K562 (cell line): ENCODE data around the gene TFB2M. TPM values are rescaled to one million over a fixed set of nuclear protein-coding genes. Genes with fewer than 3 reads are reported as not detected.

Experiments used
- ATAC-seq: fragments of 200-7000 bp; cut with Tn5 transposase; 3 replicates; pipeline ENCODE4 v1.9.1; 2020; ENCODE audit warnings: moderate library complexity
- BruUV-seq: library from RNA; stranded (reverse); fragments of 400-500 nt; replicated peaks from 2 replicates; lab custom pipeline; 2021; lab: Mats Ljungman, UMichigan
- CTCF ChIA-PET: fragments of 300-600 bp; formaldehyde crosslinking; extraction: SDS; loops from one replicate; lab custom pipeline; 2021; ENCODE audit warnings: low intra/inter-chr PET ratio; lab: Yijun Ruan, JAX
- POLR2A ChIA-PET: fragments of 300-600, 350-650 bp; sonication (Branson Sonifier 250); formaldehyde crosslinking; extraction: SDS; loops from one replicate; lab custom pipeline; 2021; ENCODE audit warnings: antibody characterized with exemption, inconsistent platforms; lab: Yijun Ruan, JAX
- DNase-seq, 4 experiments: peaks; one replicate each; pipeline versions ENCODE4 v3.0.0 to v3.0.0-alpha.2; 2011 to 2018; ENCODE audit warnings: low spot score in 3 of 4, mixed read lengths in 3 of 4; ENCODE audit errors: extremely low read depth in 1 of 4
- FAIRE-seq: peaks from 2 replicates; lab custom pipeline; 2011; peaks lifted over from hg19 to GRCh38; lab: Jason Lieb, UNC
- H2AFZ ChIP-seq: 2 replicates; pipeline ENCODE4 v1.6.0; 2011; ENCODE audit warnings: low read depth, low read length, control low read depth, inconsistent platforms
- H3K27ac ChIP-seq: fragments of 200-600 bp; 3 replicates; pipeline ENCODE4 v1.8.0; 2011; ENCODE audit warnings: low read depth, mild to moderate bottlenecking, control low read depth, inconsistent platforms, low read length, moderate library complexity, mixed read lengths; ENCODE audit errors: extremely low read depth
- H3K27me3 ChIP-seq, 2 experiments: fragments of 300-600 bp in 1 of 2; 2 replicates in 1 of 2; 3 replicates in 1 of 2; pipeline versions ENCODE4 v1.6.0 to v1.8.0; 2011; ENCODE audit warnings: inconsistent platforms in 2 of 2, low read length in 2 of 2, mild to moderate bottlenecking in 1 of 2, mixed read lengths in 1 of 2, moderate library complexity in 1 of 2; ENCODE audit not compliant: control insufficient read depth in 2 of 2, insufficient read depth in 2 of 2
- H3K36me3 ChIP-seq: fragments of 300-600 bp; 3 replicates; pipeline ENCODE4 v1.8.0; 2011; ENCODE audit warnings: mild to moderate bottlenecking, low read length, inconsistent platforms; ENCODE audit not compliant: control insufficient read depth, insufficient read depth
- H3K4me1 ChIP-seq, 2 experiments: fragments of 200-600 bp in 1 of 2; replicated peaks in 1 of 2; 2 replicates in 1 of 2; 3 replicates in 1 of 2; pipeline versions ENCODE4 v1.5.1 to v1.8.0; 2011; ENCODE audit warnings: inconsistent platforms in 2 of 2, low read length in 2 of 2, mild to moderate bottlenecking in 1 of 2, mixed read lengths in 1 of 2, moderate library complexity in 1 of 2; ENCODE audit not compliant: control insufficient read depth in 2 of 2, insufficient read depth in 2 of 2
- H3K4me2 ChIP-seq: 2 replicates; pipeline ENCODE4 v1.6.1; 2011; ENCODE audit warnings: low read length, control low read depth, inconsistent platforms, mixed read lengths; ENCODE audit not compliant: insufficient read depth
- H3K4me3 ChIP-seq: fragments of 200-600 bp; sonication (generic), shearing (Covaris generic); 2 replicates; pipeline ENCODE4 v1.5.1; 2016; ENCODE audit warnings: control low read depth, inconsistent platforms
- H3K79me2 ChIP-seq: fragments of 200-600 bp; 3 replicates; pipeline ENCODE4 v1.8.0; 2011; ENCODE audit warnings: low read length, inconsistent platforms; ENCODE audit not compliant: control insufficient read depth, insufficient read depth
- H3K9ac ChIP-seq, 2 experiments: 2 replicates each; pipeline versions ENCODE4 v1.6.0 to v1.6.1; 2011; ENCODE audit warnings: low read depth in 2 of 2, low read length in 2 of 2, control low read depth in 1 of 2, inconsistent platforms in 1 of 2, mild to moderate bottlenecking in 1 of 2, mixed read lengths in 1 of 2; ENCODE audit not compliant: insufficient read depth in 1 of 2
- H3K9me1 ChIP-seq: one replicate; pipeline ENCODE4 v1.6.0; 2011; ENCODE audit warnings: inconsistent platforms, mild to moderate bottlenecking, low read length, moderate library complexity; ENCODE audit not compliant: control insufficient read depth, insufficient read depth
- H3K9me3 ChIP-seq: replicated peaks from 2 replicates; pipeline ENCODE4 v1.5.1; 2011; ENCODE audit warnings: low read depth, low read length, inconsistent platforms; ENCODE audit not compliant: control insufficient read depth, insufficient read depth
- H4K20me1 ChIP-seq: replicated peaks from 2 replicates; pipeline ENCODE4 v1.6.1; 2011; ENCODE audit warnings: low read length, inconsistent platforms, mixed read lengths; ENCODE audit not compliant: control insufficient read depth, insufficient read depth
- HDAC3 ChIP-seq: fragments of 450-650 bp; IDR thresholded peaks from 2 replicates; pipeline ENCODE4 v1.6.1; 2018; ENCODE audit warnings: borderline replicate concordance, mild to moderate bottlenecking, moderate library complexity; ENCODE audit not compliant: partially characterized antibody
- MCM3 ChIP-seq: fragments of 450-650 bp; IDR thresholded peaks from 2 replicates; pipeline ENCODE4 v1.6.1; 2016
- NFE2L1 ChIP-seq: fragments of 450-650 bp; IDR thresholded peaks from 2 replicates; pipeline ENCODE4 v1.6.1; 2016; ENCODE audit warnings: missing genetic modification characterization, low read depth, mild to moderate bottlenecking, missing compliant biosample characterization, moderate library complexity, borderline replicate concordance
- RBFOX2 ChIP-seq: fragments of 200-400 bp; formaldehyde crosslinking; IDR thresholded peaks from 2 replicates; pipeline ENCODE4 v1.6.1; 2017; ENCODE audit warnings: low read depth, mild to moderate bottlenecking, low read length, moderate library complexity
- RBM34 ChIP-seq: fragments of 200-400 bp; formaldehyde crosslinking; IDR thresholded peaks from 2 replicates; pipeline ENCODE4 v1.6.1; 2018; ENCODE audit warnings: low read length, borderline replicate concordance; ENCODE audit not compliant: insufficient read depth
- SMARCE1 ChIP-seq: fragments of 450-650 bp; IDR thresholded peaks from 2 replicates; pipeline ENCODE4 v1.7.1; 2016; ENCODE audit warnings: mild to moderate bottlenecking
- ZKSCAN3 ChIP-seq: fragments of 250-450 bp; sonication (Bioruptor Pico); IDR thresholded peaks from 2 replicates; pipeline ENCODE4 v1.4.0; 2020
- ZNF444 ChIP-seq: fragments of 250-450 bp; sonication (Bioruptor Pico); IDR thresholded peaks from 2 replicates; pipeline ENCODE4 v1.4.0; 2020; ENCODE audit warnings: mild to moderate bottlenecking, moderate library complexity
- WGBS: fragments of 100-300 bp; shearing (Covaris generic); methylation state at CpG from one replicate; pipeline ENCODE4 v1.1.6; 2016; ENCODE audit warnings: low coverage, mixed read lengths; ENCODE audit not compliant: insufficient coverage; ENCODE audit errors: missing lambda C conversion rate; 5-methylcytosine and 5-hydroxymethylcytosine counted together
- in situ Hi-C: fragments of 300-500 bp; cut with MboI; formaldehyde crosslinking; loops from 4 replicates; pipeline ENCODE4 v1.15.0; 2018; ENCODE audit warnings: inconsistent platforms, mixed read lengths
- intact Hi-C: fragments of 100-400 bp; cut with micrococcal nuclease; formaldehyde crosslinking; loops from 2 replicates; pipeline ENCODE4 v1.14.2; 2022
- polyA plus RNA-seq, 8 experiments: library from polyadenylated mRNA; depleted of rRNA in 4 of 8; stranded (reverse) in 5 of 8; unstranded in 3 of 8; fragments of >200 nt; fragmentation: Nextera tagmentation in 2 of 8; fragmentation: Illumina TruSeq in 1 of 8; extraction: Ambion mirVana in 2 of 8; extraction: Trizol in 1 of 8; gene quantifications; 2 replicates each; pipeline versions ENCODE4 v1.2.1 to v1.2.3, GENCODE V29; 2011 to 2014; ENCODE audit warnings: inconsistent platforms in 1 of 8, missing spikeins in 1 of 8
- total RNA-seq, 7 experiments: library from RNA; depleted of rRNA in 6 of 7; stranded (reverse); fragments of >200 nt in 6 of 7; fragmentation: Illumina TruSeq in 2 of 7; extraction: Trizol in 2 of 7; gene quantifications; 2 replicates each; pipeline versions ENCODE4 v1.2.1 to v1.2.3, GENCODE V29; 2011 to 2021; ENCODE audit warnings: low replicate concordance in 1 of 7
- TF ChIP-seq, protein P1 (sequence below): IDR thresholded peaks from 2 replicates; pipeline ENCODE4 v1.6.1; 2011; ENCODE audit not compliant: insufficient read length; ENCODE audit errors: extremely low read depth
- TF ChIP-seq, protein P2 (sequence below): sonication (generic); formaldehyde crosslinking; IDR thresholded peaks from 2 replicates; pipeline ENCODE4 v1.8.0; 2022; ENCODE audit warnings: mild to moderate bottlenecking, missing genetic modification reagents
- TF ChIP-seq, protein P3 (sequence below): sonication (generic); formaldehyde crosslinking; IDR thresholded peaks from 2 replicates; pipeline ENCODE4 v1.8.1; 2022; ENCODE audit warnings: missing genetic modification reagents

The TFB2M gene
- total and polyA plus RNA-seq, 9 of the 15 experiments (the other 6 are each of a cell fraction or from before 2014, with no cell fraction given): 55.1 to 162 (median 70.6) TPM

DNA sequence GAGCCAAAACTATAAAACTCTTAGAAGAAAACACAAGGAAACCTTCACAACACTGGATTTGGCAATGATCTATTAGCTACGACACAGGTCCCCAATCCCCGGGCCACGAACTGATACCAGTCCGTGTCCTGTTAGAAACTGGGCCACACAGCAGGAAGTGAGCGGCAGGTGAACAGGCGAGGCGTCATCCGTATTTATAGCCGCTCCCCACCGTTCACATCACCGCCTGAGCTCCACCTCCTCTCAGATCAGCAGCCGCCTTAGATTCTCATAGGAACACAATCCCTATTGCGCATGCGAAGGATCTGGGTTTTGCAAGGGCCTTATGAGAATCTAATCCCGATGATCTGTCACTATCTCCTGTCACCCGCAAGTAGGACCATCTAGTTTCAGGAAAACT, 11.9 kb downstream of the TFB2M start (continued):
- TF ChIP-seq NFE2L1: no peak
- no peak for TF ChIP-seq ZNF444 (CRISPR knock-in tag)
- no peak for TF ChIP-seq SMARCE1
- TF ChIP-seq, protein P1, sequence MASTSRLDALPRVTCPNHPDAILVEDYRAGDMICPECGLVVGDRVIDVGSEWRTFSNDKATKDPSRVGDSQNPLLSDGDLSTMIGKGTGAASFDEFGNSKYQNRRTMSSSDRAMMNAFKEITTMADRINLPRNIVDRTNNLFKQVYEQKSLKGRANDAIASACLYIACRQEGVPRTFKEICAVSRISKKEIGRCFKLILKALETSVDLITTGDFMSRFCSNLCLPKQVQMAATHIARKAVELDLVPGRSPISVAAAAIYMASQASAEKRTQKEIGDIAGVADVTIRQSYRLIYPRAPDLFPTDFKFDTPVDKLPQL: no peak
- TF ChIP-seq MCM3: no peak
- no peak for TF ChIP-seq HDAC3

GRCh38 chr1:246552110-246552509, 14.0 kb downstream of the TFB2M start:
- in situ Hi-C loops (no loop called here), intact Hi-C loops (no loop called here)
- no peak overlapping the region for H3K9ac ChIP-seq
- H2AFZ ChIP-seq: no peak overlapping the region
- BruUV-seq: no TSS peak
- no peaks in the 10 kb centered on the region for H3K4me1 ChIP-seq
- H3K4me3 ChIP-seq: no peak overlapping the region
- no peaks in the 10 kb centered on the region for H4K20me1 ChIP-seq
- DNase-seq (no peak), ATAC-seq (no peak), FAIRE-seq (no peak)
- no peaks in the 10 kb centered on the region for H3K27me3 ChIP-seq
- no peak overlapping the region for H3K4me2 ChIP-seq
- H3K79me2 ChIP-seq: peaks cover 21% of the 10 kb centered on the region; the same call in 2 of the 3 replicates
- peaks cover 94% of the 10 kb centered on the region for H3K36me3 ChIP-seq
- ChIA-PET POLR2A (no interaction called here), CTCF (no interaction called here)
- no peak overlapping the region for H3K27ac ChIP-seq
- 96% methylated on average over 6 of the region's 6 CpGs for WGBS
- H3K9me3 ChIP-seq: no peaks in the 10 kb centered on the region
- no peak for TF ChIP-seq RBM34
- TF ChIP-seq, protein P2, sequence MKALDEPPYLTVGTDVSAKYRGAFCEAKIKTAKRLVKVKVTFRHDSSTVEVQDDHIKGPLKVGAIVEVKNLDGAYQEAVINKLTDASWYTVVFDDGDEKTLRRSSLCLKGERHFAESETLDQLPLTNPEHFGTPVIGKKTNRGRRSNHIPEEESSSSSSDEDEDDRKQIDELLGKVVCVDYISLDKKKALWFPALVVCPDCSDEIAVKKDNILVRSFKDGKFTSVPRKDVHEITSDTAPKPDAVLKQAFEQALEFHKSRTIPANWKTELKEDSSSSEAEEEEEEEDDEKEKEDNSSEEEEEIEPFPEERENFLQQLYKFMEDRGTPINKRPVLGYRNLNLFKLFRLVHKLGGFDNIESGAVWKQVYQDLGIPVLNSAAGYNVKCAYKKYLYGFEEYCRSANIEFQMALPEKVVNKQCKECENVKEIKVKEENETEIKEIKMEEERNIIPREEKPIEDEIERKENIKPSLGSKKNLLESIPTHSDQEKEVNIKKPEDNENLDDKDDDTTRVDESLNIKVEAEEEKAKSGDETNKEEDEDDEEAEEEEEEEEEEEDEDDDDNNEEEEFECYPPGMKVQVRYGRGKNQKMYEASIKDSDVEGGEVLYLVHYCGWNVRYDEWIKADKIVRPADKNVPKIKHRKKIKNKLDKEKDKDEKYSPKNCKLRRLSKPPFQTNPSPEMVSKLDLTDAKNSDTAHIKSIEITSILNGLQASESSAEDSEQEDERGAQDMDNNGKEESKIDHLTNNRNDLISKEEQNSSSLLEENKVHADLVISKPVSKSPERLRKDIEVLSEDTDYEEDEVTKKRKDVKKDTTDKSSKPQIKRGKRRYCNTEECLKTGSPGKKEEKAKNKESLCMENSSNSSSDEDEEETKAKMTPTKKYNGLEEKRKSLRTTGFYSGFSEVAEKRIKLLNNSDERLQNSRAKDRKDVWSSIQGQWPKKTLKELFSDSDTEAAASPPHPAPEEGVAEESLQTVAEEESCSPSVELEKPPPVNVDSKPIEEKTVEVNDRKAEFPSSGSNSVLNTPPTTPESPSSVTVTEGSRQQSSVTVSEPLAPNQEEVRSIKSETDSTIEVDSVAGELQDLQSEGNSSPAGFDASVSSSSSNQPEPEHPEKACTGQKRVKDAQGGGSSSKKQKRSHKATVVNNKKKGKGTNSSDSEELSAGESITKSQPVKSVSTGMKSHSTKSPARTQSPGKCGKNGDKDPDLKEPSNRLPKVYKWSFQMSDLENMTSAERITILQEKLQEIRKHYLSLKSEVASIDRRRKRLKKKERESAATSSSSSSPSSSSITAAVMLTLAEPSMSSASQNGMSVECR (CRISPR knock-in tag): no peak
- TF ChIP-seq ZKSCAN3 (CRISPR knock-in tag): no peak
- TF ChIP-seq, protein P3, sequence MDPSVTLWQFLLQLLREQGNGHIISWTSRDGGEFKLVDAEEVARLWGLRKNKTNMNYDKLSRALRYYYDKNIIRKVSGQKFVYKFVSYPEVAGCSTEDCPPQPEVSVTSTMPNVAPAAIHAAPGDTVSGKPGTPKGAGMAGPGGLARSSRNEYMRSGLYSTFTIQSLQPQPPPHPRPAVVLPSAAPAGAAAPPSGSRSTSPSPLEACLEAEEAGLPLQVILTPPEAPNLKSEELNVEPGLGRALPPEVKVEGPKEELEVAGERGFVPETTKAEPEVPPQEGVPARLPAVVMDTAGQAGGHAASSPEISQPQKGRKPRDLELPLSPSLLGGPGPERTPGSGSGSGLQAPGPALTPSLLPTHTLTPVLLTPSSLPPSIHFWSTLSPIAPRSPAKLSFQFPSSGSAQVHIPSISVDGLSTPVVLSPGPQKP (CRISPR knock-in tag): no peak
- no peak for TF ChIP-seq RBFOX2
- H3K9me1 ChIP-seq: no peaks in the 10 kb centered on the region
